RWPE2 (cell line): ENCODE data around the gene MAP3K19.
A peak's percentile ranks its signal among the peaks of the same experiment; 100 is the strongest.

Experiments used
- ATAC-seq: fragments of 200-7000 bp; cut with Tn5 transposase; 3 replicates; pipeline ENCODE4 v1.9.1; 2021; ENCODE audit warnings: low read depth
- DNase-seq: peaks from one replicate; pipeline ENCODE4 v3.0.0-alpha.2; 2020; ENCODE audit warnings: low spot score
- H3K27ac ChIP-seq: fragments of 450-650 bp; 2 replicates; pipeline ENCODE4 v1.5.1; 2017; ENCODE audit warnings: mild to moderate bottlenecking; ENCODE audit not compliant: poor library complexity, severe bottlenecking
- H3K27me3 ChIP-seq: fragments of 250-450 bp; sonication (Bioruptor Pico); 2 replicates; pipeline ENCODE4 v1.5.1; 2021; ENCODE audit warnings: mild to moderate bottlenecking, moderate library complexity; ENCODE audit not compliant: insufficient read depth, poor library complexity, severe bottlenecking
- H3K36me3 ChIP-seq: fragments of 250-450 bp; sonication (Bioruptor Pico); 2 replicates; pipeline ENCODE4 v1.5.1; 2020; ENCODE audit warnings: low read depth, mild to moderate bottlenecking, moderate library complexity
- H3K4me1 ChIP-seq: fragments of 250-450 bp; sonication (Bioruptor Pico); 2 replicates; pipeline ENCODE4 v1.5.1; 2021; ENCODE audit warnings: mild to moderate bottlenecking, moderate library complexity; ENCODE audit not compliant: insufficient read depth, poor library complexity, severe bottlenecking
- H3K4me3 ChIP-seq: fragments of 250-450 bp; sonication (Bioruptor Pico); 2 replicates; pipeline ENCODE4 v1.5.1; 2021; ENCODE audit warnings: mild to moderate bottlenecking, moderate library complexity; ENCODE audit not compliant: severe bottlenecking
- H3K9me3 ChIP-seq: fragments of 250-450 bp; sonication (Bioruptor Pico); 2 replicates; pipeline ENCODE4 v1.5.1; 2021; ENCODE audit warnings: mild to moderate bottlenecking, moderate library complexity; ENCODE audit not compliant: severe bottlenecking
- CTCF ChIP-seq: fragments of 450-650 bp; IDR thresholded peaks from one replicate; pipeline ENCODE4 v1.5.1; 2017; ENCODE audit warnings: mild to moderate bottlenecking, moderate library complexity; ENCODE audit not compliant: poor library complexity, severe bottlenecking

The MAP3K19 gene

DNA sequence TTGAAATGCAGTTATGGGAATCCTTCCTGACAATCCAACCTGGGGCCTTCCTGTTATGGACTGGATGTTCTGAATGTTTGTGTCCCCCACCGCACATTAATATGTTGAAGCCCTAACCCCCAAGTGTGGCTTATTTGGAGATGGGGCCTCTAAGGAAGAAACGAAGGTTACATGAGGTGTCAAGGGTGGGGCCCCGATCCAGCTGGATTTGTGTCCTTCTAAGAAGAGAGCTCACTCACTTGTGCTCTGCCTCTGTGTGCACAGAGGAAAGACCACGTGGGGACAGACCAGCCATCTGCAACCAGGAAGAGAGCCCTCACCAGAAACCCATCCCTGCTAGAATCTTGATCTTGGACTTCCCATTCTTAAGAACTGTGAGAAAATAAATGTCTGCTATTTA is 44.4 kb downstream of the MAP3K19 start:
- no peak for DNase-seq
- H3K36me3 ChIP-seq = no peaks in the 10 kb centered on the region
- no peak overlapping the region for H3K27ac ChIP-seq
- H3K4me1 ChIP-seq = no peaks in the 10 kb centered on the region
- peaks cover 7% of the 10 kb centered on the region for H3K27me3 ChIP-seq
- no peak for ATAC-seq
- no peak for TF ChIP-seq CTCF
- peaks cover 3% of the 10 kb centered on the region for H3K9me3 ChIP-seq
- no peak overlapping the region for H3K4me3 ChIP-seq

GRCh38 chr2:134999521-134999920 is 47.7 kb downstream of the MAP3K19 start:
- H3K4me3 ChIP-seq = no peak overlapping the region
- ATAC-seq (no peak), DNase-seq (no peak)
- peaks cover under 1% of the 10 kb centered on the region for H3K27me3 ChIP-seq
- H3K9me3 ChIP-seq = peaks cover 3% of the 10 kb centered on the region
- H3K27ac ChIP-seq = no peak overlapping the region
- H3K36me3 ChIP-seq = no peaks in the 10 kb centered on the region
- no peaks in the 10 kb centered on the region for H3K4me1 ChIP-seq
- no peak for TF ChIP-seq CTCF

DNA sequence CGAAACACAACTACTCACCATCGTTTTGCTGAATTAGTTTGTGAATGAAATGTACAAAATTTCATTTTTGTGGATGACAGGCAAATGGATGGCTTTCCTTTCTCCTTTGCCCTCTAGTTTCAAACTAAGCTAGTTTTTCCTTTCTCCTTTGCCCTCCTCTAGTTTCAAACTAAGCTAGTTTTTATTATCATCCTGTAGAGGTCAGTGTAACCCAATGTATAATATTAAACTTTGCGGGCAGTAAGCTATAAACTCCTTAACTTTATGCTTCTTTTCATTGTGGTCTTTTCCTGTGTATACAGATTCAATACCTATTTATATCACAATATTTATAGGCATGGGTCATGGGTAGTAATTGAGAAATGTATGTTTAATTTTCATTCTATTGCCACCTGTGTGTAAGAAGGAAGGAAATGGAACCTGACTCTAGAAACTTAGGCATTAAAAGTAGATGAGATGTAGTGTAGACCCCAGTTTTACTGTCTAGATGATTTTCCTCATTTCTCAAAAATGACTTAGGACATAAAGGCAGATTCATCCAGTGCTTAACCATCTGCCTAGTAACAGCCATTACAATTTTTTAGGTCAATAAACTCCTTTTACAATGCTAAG is 58.1 kb downstream of the MAP3K19 start:
- H3K27ac ChIP-seq = no peak overlapping the region
- DNase-seq (no peak), ATAC-seq (peak; percentile 62; the same call in 2 of the 3 replicates)

DNA sequence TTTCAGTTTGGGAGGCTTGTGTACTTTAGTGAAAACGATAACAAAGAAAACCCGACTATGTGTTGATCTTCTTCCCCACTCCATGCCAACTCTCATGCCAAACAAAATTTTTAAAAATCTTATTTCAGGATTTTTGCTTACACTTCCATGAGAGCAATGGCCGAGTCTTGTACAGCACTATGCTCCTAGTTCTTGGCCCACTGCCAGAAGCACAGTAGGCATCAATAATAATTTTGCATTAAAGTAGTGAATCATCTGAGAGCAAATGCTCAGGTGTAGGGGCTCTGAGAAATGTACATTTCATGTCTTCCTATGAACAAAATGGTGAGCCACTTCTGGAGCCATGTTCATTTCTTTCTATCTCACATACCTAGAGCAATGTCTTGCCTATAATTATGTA is 62.2 kb downstream of the MAP3K19 start:
- no peak overlapping the region for H3K27ac ChIP-seq
- peaks cover 21% of the 10 kb centered on the region for H3K27me3 ChIP-seq
- no peak for ATAC-seq
- TF ChIP-seq CTCF = no peak
- no peak overlapping the region for H3K4me3 ChIP-seq
- no peak for DNase-seq
- H3K9me3 ChIP-seq = no peaks in the 10 kb centered on the region
- H3K36me3 ChIP-seq = no peaks in the 10 kb centered on the region
- no peaks in the 10 kb centered on the region for H3K4me1 ChIP-seq

More for the DNA sequence above, 58.1 kb downstream of the MAP3K19 start:
- no peaks in the 10 kb centered on the region for H3K36me3 ChIP-seq
- TF ChIP-seq CTCF = peak; percentile 63
- no peaks in the 10 kb centered on the region for H3K9me3 ChIP-seq
- H3K27me3 ChIP-seq = peaks cover 21% of the 10 kb centered on the region
- no peaks in the 10 kb centered on the region for H3K4me1 ChIP-seq
- no peak overlapping the region for H3K4me3 ChIP-seq

GRCh38 chr2:134982603-134983002 is 64.6 kb downstream of the MAP3K19 start:
- no peak overlapping the region for H3K27ac ChIP-seq
- no peaks in the 10 kb centered on the region for H3K9me3 ChIP-seq
- no peak overlapping the region for H3K4me3 ChIP-seq
- no peaks in the 10 kb centered on the region for H3K4me1 ChIP-seq
- H3K27me3 ChIP-seq = peaks cover 13% of the 10 kb centered on the region
- no peak for TF ChIP-seq CTCF
- DNase-seq (no peak), ATAC-seq (no peak)
- no peaks in the 10 kb centered on the region for H3K36me3 ChIP-seq
